ENCODE measurements around the gene CRX.

DNA sequence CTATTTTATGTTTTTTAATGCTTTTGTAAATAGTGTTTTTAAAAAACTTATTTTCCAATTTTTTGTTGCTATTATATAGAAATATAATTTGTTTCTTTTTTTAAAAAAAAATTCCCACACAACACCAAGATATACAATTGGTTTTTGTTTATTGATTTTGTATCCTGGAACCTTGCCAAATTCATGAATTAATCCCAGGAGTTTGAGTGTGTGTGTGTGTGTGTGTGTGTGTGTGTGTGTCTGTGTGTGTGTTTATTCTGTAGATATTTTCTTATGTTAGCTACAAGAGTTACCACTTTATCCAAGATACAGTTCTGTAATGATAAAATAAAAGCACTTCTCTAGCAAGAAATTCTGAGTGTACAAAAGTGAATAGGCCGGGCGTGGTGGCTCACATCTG is 25.0 kb upstream of the CRX start:
- TF ChIP-seq, protein P1, sequence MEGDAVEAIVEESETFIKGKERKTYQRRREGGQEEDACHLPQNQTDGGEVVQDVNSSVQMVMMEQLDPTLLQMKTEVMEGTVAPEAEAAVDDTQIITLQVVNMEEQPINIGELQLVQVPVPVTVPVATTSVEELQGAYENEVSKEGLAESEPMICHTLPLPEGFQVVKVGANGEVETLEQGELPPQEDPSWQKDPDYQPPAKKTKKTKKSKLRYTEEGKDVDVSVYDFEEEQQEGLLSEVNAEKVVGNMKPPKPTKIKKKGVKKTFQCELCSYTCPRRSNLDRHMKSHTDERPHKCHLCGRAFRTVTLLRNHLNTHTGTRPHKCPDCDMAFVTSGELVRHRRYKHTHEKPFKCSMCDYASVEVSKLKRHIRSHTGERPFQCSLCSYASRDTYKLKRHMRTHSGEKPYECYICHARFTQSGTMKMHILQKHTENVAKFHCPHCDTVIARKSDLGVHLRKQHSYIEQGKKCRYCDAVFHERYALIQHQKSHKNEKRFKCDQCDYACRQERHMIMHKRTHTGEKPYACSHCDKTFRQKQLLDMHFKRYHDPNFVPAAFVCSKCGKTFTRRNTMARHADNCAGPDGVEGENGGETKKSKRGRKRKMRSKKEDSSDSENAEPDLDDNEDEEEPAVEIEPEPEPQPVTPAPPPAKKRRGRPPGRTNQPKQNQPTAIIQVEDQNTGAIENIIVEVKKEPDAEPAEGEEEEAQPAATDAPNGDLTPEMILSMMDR (conservative IDR thresholded peaks at IDR 0.05): no peak
- no peak for TF ChIP-seq EZH2 (IDR thresholded peaks at IDR 0.05; ENCODE audit: low read depth)
